Retinal pigment epithelial cell (primary cell): ENCODE measurements around the gene RSPO4.

Experiments
- DNase-seq: peaks from one replicate; pipeline ENCODE4 v3.0.0-alpha.2; 2010; ENCODE audit warnings: low read depth
- H3K4me3 ChIP-seq: 2 replicates; pipeline ENCODE4 v1.5.1; 2011; ENCODE audit warnings: mild to moderate bottlenecking, low read length, control low read depth, moderate library complexity
- TF ChIP-seq, protein P1 (sequence below): conservative IDR thresholded peaks from 2 replicates; pipeline ENCODE4 v1.5.1; 2011; ENCODE audit warnings: low read depth, low read length, control low read depth, inconsistent platforms

The RSPO4 gene

DNA sequence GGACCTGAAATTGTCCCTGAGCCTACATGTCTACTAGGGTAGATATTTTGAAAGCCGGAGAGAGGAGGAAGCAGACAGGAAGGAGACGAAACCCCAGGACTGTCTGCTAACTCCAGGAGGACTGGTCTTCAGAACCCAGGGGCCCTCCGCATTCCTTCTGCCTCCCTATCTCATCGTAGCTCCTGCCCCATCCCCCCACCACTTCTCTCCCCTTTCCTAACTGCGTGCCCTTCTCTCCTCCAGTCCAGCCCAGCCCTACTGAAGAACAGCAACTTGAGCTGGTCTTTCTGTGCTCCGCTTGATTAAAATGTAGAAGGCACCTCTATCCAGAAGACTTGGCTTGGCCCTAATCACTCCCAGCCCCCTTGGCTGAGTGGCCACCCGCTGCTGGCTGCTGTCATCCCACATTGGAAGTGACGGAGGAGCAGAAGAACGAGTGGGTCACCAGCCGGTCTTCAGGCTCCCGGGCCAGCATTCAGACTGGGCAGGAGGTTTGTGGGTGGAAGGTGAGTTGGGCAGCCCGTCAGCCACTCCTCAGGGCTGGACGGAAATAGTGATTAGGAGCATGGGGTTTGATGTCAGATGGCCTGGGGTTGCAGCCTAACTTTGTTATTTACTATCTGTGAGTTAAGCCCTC, 57.2 kb downstream of the RSPO4 start:
- no peak for DNase-seq
- TF ChIP-seq, protein P1, sequence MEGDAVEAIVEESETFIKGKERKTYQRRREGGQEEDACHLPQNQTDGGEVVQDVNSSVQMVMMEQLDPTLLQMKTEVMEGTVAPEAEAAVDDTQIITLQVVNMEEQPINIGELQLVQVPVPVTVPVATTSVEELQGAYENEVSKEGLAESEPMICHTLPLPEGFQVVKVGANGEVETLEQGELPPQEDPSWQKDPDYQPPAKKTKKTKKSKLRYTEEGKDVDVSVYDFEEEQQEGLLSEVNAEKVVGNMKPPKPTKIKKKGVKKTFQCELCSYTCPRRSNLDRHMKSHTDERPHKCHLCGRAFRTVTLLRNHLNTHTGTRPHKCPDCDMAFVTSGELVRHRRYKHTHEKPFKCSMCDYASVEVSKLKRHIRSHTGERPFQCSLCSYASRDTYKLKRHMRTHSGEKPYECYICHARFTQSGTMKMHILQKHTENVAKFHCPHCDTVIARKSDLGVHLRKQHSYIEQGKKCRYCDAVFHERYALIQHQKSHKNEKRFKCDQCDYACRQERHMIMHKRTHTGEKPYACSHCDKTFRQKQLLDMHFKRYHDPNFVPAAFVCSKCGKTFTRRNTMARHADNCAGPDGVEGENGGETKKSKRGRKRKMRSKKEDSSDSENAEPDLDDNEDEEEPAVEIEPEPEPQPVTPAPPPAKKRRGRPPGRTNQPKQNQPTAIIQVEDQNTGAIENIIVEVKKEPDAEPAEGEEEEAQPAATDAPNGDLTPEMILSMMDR = no peak
- H3K4me3 ChIP-seq = no peak overlapping the region

DNA sequence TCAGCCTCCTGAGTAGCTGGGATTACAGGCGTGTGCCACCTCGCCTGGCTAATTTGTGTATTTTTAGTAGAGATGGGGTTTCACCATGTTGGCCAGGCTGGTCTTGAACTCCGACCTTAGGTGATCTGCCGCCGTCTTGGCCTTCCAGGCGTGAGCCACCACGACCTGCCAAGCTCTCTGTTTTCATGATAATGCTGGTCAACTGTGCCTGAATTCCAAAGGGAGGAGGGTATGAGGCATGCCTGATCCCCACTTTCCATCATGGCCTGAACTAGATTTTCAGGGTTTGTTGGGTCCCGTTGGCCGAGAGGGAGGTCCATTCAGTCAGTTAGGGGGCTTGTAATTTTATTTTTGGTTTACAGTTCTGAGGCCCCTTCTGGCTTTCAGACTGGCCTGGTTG, 58.0 kb downstream of the RSPO4 start:
- no peak for DNase-seq
- TF ChIP-seq, protein P1 = no peak
- H3K4me3 ChIP-seq = no peak overlapping the region

DNA sequence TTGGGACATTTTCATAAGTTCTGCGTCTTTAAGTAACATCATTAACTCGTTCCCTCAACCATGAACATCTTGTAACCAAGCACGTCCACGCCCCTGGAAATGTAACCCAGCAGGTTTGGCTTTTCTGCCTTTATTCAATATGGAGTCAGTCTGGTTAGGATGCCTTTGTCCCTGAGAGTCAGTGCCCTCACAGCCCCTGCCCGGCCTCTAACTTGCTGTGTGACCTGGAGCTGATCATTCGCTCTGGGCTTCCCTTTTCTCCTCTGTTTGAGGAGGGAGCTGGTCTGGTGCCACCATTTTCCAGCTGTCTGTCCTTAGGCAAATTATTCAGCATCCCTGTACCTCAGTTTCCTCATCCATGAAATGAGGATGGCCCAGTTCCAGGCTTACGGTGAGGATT, 59.5 kb downstream of the RSPO4 start:
- no peak overlapping the region for H3K4me3 ChIP-seq
- DNase-seq = no peak
- TF ChIP-seq, protein P1 = no peak

DNA sequence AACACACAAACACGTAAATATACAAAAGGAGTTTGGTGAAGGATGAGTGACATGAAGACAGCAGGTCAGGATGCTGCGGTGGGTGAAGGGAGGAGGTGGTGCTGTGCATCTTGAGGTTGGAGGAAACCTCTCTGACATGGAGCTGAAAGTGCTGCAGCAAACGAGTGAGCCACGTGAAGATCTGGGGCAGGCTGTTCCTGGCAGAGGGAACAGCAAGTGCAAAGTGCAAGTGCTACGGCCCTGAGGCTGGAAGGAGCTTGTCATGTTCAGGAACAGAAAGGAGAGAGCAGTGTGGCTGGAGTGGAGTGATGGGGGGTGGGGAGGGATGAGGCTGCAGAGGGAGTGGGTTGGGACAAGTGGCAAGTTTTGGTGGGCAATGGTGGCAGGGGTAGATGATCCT, 61.2 kb downstream of the RSPO4 start:
- no peak overlapping the region for H3K4me3 ChIP-seq
- no peak for DNase-seq
- TF ChIP-seq, protein P1 = no peak

GRCh38 chr20:939606-940005, 62.5 kb downstream of the RSPO4 start:
- DNase-seq = no peak
- TF ChIP-seq, protein P1 = no peak
- no peak overlapping the region for H3K4me3 ChIP-seq

GRCh38 chr20:934186-934840, 67.8 kb downstream of the RSPO4 start:
- no peak for DNase-seq
- H3K4me3 ChIP-seq = no peak overlapping the region
- TF ChIP-seq, protein P1 = no peak

DNA sequence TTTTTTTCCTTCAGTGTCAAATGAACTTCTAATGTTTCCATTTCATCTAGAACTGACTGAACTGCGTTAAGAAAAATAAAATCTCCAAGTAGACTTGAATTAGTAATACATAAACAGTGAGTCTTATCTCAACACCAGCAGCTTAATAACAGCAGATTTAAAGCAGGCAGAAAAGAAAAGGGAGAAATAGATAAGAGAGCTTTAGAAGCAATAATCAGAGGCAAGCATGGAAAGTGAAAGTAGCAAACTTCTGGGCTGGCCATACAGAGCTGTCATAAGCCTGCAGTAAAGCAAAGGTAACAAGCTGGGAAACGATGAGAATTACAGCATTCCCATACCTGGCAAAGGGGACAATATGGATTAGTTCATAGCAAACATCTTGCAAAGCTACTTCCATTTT, 69.1 kb downstream of the RSPO4 start:
- DNase-seq = no peak
- TF ChIP-seq, protein P1 = no peak
- H3K4me3 ChIP-seq = no peak overlapping the region
